NCI-H2196 treated with DMSO at 0.1 percent for 48 hours (cell line): Measurements from ENCODE around the gene NMNAT2.

Source experiments
- DNase-seq: peaks from one replicate; lab custom pipeline; 2025; ENCODE audit not compliant: unreplicated experiment; lab: John Stamatoyannopoulos, UW

NMNAT2 gene

DNA sequence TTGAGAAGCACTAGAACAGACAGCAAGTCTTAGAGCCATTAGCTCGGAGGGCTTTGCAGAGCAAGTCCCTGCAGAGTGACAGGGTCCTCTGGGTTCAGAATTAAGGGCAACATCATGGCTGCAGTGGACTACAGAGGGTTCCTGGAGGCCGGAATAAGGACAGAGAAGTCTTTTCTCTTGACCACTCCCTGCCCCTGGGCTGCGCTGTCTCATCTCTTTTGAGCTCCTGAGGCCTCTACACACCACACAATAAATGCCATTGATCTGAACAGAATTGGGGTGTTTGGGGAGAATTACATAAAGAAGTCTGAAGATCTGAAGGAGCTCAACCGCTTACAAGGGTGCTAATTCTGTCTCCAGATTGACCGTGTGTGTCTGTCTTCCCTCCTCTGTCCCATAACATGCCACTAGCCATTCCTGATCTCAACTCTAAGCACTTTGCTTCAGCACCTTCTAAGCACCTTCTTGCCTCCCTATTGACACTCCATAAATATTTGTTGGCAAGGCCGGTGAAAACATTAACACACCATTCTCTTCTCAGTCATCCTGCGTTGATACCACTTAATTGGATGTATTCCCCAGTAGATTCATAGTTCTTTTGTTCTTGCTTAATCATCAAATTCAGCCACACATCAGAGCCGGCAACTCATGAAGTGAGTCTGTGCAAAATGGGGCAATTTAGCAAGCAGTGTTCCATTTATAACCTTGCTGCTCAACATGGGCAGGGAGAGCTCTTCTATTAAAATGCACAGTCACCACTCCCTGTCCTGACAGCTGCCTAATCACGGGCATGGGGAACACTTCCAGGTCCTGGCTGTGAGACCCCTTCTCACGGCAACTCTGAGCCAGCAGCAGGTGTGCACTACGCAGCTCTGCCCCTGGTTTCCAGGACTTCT, 49.7 kb downstream of the NMNAT2 start:
- no peak for DNase-seq

DNA sequence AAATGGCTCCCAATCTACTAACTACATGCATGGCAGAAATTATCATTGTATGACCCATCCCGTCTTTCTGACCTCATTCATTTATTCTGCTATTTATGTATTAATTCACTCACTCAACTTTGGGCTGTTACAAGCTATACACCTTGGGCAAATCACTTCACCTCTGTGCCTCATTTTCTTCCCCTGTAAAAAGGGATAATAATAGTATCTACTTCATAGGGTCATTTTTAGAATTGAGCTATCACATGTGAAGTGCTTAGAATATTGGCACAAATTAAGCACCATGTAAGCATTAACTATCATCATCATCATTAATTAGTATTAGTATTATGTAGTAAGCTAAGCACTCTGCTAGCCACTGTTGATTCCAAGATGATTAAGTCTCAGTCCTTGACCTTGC, 52.1 kb downstream of the NMNAT2 start:
- DNase-seq: no peak

DNA sequence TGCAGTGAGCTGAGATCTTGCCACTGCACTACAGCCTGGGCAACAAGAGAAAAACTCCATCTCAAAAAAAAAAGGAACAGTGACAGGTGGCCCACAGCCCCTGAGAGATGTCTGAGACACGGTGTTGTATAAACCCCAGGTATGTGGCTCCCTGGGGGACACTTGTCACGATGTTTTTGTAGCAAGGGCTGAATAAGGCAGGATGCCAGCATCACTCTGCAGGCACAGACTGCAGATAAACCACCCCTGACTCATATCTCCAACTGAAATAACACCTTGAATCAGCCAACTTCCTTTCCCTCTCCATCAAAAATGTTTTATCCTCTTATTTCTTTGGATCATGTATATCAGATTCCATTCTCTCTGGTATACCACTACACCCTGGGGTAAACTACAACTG, 52.5 kb downstream of the NMNAT2 start:
- DNase-seq: no peak

DNA sequence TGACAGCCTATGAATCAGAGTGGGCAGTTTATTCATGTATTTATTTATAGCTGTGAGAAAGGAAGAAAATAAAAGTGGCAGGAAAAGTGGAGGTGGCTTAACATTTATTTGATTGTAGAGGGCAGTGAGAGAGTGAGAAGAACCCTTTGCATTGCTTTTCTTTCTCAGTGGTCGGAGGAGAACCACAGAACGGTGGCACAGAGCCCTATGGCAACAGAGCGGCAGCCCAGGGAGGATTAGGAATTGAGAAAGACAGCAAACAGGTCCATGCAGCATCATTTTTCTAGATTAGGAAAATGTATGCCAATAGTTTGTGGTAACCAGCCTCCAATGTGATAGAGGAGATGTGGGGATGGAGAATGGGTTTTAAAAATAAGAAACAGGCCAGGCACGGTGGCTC, 53.1 kb downstream of the NMNAT2 start:
- no peak for DNase-seq

DNA sequence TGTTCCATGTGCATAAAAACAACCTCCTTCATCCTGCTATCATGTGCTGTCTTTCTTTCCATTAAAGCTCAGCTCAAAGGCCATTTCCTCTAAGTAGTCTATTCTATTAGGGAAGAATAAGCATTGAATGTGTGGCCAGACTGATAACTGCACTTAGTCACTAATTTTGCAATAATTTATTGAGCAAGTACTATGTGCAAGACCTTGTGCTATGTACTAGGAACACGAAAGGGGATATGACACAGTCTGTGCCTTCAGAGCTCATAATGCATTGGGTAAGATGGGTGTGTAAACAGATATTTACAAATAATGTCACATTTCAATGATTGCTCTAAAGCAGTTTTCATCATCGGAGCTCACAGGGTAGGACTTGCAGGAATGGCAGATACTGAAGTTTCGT, 54.2 kb downstream of the NMNAT2 start:
- DNase-seq: no peak

DNA sequence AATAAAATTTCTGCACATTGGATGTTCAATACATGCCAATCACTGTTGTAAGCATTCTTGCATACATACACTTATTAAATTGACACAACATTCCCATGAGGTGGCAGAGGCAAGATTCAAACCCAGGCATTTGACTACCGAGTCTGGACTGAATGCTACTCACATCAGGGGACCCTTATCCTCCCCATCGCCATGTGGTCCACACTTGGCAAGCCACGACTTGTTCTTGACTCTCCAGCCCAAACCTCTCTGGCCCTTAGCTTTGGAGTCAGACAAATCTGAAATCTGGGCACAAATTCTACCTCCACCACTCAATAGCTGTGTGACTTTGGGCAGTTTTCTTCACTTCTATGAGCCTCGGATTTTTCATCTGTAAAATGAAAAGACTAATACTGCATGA, 57.1 kb downstream of the NMNAT2 start:
- no peak for DNase-seq

DNA sequence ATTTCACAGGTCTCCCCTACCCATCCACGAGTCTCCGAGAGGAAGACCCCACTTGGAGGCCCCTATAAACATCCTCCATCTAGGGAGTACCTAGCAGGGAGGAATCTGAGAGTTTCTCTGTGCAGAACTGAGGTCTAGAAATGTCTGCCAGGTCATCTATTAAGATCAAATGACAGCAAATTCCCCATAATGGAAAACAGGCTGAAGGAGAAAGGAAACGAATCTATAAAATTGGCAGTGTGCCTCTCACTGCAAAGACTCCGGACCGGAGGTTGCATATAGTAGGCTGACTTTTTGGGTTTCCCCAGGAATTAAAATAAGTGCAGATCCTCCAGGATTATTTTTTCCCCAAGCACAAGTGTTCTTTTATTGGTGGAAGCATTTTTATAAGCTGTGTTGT, 57.7 kb downstream of the NMNAT2 start:
- no peak for DNase-seq

- DNase-seq: no peak
These were observed 61.5 kb downstream of the NMNAT2 start for GRCh38 chr1:183356534-183357182.

DNA sequence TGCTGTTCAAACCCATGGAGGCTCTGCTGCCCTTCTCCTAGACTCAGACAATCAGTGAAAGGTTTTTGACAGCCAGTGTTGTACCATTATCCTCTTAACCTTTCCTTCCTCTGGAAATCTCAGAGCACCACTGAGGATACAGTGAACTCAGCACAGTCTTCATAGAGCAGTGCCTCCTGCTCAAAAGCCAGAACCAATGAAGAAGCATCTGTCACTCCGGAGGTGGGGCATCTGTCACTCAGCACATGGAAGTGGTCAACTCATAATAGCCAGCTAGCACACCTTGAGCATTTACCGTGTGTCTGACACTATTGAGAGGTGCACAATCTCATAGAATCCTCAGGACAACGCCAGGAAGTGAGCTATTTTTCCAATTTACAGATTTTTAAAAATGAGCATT, 62.4 kb downstream of the NMNAT2 start:
- no peak for DNase-seq

- DNase-seq: no peak
These were observed 63.0 kb downstream of the NMNAT2 start for GRCh38 chr1:183355181-183355580.

DNA sequence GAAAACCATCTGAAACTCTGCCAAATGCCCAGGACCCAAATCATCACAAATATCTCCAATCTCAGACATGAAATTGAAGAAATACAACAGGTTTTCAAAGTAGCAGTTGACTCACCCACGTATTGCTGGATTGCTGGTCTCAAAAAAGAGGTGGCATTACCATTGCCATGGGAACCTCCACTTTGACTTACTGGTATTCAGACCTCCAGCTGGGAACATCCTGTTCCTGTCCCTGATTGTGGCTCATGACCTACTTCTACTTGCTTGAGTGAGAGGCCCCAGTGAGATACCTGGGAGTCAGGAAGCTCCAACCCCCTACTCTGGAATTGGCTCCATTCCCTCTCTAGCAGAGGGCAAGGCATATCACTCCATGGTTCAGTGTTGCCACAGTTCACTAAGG, 64.6 kb downstream of the NMNAT2 start:
- DNase-seq: no peak

DNA sequence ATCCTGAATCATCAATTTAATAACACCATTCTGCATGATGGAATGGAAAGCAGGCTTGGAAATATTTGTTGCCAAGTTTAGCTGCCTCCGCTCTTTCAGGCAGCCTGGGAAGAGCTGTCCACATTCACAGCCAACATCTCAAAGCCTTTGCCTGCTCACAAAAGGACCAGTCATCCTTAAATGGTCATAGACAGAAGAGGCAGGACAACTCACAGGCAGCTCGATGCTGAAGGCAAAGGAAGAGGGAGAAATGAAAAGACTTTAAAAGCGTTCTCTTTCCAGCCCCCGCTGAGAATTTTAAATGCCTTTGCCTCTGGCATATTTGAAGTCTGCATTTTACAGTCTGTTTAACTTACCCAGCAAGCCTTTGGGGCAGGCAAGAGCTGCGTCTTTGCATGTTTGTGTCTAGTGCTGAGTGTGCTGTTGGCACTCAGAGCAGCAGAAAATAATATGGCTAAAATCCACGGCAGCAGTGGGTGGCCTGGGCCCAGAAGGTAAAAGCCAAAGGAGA, 68.9 kb downstream of the NMNAT2 start:
- DNase-seq: no peak

DNA sequence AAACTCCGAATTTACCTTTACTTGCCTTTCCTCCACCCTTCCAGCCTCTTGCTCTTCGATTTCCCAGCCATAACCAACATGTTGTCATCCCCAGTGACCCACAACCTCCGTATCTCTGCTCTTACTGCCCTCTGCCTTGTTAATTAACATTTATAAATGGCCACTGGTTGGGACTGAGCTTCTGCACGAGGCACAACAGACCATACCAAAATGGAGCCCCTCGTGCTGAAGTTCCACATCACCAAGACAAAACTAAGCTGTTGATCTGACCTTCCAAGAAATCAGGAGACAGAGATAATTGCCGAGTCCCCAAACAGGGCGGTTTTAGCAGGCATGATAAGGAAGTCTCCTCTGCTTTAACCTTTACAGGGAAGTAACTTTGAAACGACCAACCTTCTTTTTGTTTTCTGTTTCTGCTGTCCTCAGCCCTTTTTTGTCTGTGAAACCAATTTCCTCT, 71.9 kb downstream of the NMNAT2 start:
- DNase-seq: no peak

- DNase-seq: no peak
These were observed 78.5 kb downstream of the NMNAT2 start for GRCh38 chr1:183339556-183340167.

GRCh38 chr1:183331091-183331742, 87.0 kb downstream of the NMNAT2 start:
- DNase-seq: no peak

DNA sequence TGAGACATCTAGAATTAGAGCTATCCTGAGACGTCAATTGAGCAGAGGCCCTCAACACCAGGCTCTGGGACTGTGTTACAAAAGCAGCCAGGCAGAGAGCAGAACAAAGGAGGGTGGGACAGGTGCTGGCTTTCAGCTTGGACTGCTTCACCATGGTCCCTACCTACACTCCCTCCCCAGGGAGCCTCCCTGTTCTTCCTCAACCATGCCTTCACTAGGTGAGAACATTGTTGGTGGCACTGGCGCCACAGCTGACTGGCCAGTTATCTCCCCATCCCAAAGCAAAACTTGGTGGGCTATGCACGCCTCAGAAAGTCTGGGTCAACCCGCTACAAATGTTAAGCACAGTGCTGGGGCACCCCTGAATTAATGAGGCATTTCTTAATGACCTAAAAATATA, 87.8 kb downstream of the NMNAT2 start:
- no peak for DNase-seq

GRCh38 chr1:183328371-183328770, 89.8 kb downstream of the NMNAT2 start:
- DNase-seq: no peak

DNA sequence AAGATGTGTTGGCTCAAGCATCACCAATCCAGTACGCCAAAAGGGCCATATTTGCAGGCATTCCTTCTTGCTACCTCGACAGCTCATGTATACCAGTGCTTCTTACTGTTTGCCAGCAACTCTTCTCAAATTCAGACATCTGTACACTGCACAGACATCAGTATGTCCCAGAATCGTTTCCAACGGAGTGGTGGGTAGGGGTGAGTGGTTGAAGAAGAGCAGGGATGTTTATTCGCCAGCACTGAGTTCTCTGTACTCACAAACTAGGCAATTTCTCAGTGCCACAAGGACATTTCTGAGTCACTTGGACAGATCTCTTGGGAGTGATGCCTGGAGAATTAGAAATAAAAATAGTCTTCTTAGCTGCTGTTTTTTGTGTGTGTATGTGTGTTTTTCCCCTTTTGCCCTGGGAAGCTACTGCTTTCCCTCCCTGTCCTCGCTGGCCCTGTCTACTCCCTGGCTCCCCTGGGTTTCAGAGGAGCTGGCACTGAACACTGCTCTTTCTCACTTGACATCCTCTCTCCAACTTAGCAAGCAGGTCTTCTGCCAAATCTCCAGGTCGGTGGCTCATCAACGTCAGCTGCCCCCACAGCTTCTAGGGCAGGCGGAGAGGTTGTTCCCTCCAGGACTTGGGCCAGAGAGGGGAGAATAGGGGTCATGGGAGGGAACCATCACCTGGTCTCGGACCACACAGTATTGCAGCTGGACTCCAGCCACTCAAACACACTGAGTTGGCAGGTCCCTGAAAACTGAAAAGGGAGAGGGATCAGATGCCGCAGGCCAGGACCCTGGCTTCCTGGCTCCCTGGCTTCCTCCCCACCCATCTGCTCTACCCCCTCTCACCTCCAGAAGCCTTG, 90.5 kb downstream of the NMNAT2 start:
- no peak for DNase-seq

DNA sequence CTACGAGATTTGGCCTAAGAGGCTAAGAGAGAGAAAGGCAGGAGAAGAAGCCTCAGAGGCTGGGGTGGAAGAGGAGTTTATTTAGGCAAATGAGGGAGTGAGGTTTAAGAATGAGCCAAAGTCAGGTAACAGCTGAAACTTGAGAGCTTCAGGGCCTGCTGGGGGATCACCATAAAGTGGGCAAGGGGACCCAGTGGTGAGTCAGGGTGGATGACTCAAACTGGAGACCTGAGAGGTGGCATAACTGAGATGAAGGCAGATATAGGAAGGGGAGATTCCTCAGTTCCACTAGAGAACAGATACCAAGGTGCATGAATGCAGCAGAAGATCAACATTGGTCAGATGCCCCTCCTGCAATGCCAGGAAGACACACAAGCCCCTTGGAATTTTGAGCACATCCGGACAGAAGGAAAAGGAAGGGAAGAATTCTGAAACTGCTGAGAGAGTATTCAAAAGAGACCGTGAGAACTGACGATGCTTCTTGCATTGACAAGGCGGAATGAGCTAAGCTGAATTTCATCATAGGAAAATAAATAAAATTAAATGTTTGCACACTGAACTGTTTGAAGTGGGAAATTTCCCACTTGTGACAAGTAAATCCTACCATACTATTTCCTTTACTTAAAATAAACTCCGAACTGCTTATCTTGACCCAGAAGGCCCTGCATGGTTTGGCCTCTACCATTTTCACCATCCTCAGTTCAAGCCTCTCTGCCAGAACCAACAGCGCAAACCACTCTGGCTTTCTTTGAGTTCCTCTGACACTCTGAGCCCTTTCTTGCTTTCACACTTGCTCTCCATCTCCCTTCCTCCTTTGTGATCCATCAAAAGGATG, 94.1 kb downstream of the NMNAT2 start:
- DNase-seq: no peak

GRCh38 chr1:183319606-183320005, 98.6 kb downstream of the NMNAT2 start:
- no peak for DNase-seq
